GM06990 (cell line): ENCODE measurements around the gene BCAS4.

Experiments
- DNase-seq: peaks from one replicate; pipeline ENCODE4 v3.0.0-alpha.2; 2011; ENCODE audit not compliant: insufficient read length; ENCODE audit errors: extremely low read depth
- H3K27me3 ChIP-seq: replicated peaks from 2 replicates; pipeline ENCODE4 v1.6.0; 2011; ENCODE audit warnings: low read length; ENCODE audit not compliant: control insufficient read depth, insufficient read depth
- H3K36me3 ChIP-seq: 2 replicates; pipeline ENCODE4 v1.5.1; 2011; ENCODE audit warnings: low read length; ENCODE audit not compliant: control insufficient read depth, insufficient read depth
- H3K4me3 ChIP-seq: replicated peaks from 2 replicates; pipeline ENCODE4 v1.5.1; 2011; ENCODE audit warnings: low read depth, mild to moderate bottlenecking, control low read depth, low read length
- CTCF ChIP-seq: IDR thresholded peaks from 2 replicates; pipeline ENCODE4 v1.5.1; 2011; ENCODE audit warnings: low read length, control low read depth, mild to moderate bottlenecking, inconsistent platforms; ENCODE audit not compliant: insufficient read depth, poor library complexity, severe bottlenecking

The BCAS4 gene

DNA sequence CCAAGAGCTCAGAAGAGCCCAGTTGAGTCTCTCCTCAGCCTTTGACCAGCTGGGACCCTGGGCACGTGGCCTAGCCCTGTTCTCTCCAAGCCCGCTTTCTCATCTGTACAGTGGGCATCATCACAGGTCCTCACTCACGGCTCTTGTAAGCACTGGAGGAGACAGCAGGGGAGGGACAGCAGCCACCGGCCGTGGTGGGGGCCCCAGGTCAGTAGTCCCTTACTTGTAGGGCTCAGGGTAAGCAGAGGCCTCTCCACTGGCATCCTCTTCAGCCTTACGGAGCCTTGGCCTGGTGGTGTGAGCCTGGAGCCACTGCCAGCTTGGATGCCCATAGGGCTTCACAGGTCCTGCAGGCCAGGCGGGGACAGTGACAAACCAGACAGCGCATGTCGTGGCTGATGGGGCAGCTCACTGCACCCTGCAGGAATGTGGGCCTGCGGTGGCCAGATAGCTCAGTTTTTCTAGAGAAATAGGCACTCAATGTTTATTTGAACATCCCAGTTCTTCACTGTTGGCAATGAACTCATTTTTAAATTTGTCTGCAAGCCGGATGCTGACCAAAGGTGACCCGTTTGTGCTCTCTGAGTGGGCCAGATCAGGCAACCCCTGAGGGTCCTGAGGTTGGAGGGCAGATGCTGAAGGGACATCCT lies 71.3 kb downstream of the BCAS4 start:
- no peak for DNase-seq
- Histone ChIP-seq H3K36me3 (peaks cover 17% of the 10 kb centered on the region), H3K4me3 (no peak overlapping the region), H3K27me3 (no peaks in the 10 kb centered on the region)
- TF ChIP-seq CTCF, result no peak

GRCh38 chr20:50866831-50867230 lies 72.0 kb downstream of the BCAS4 start:
- Histone ChIP-seq H3K36me3 (peaks cover 17% of the 10 kb centered on the region), H3K4me3 (no peak overlapping the region), H3K27me3 (no peaks in the 10 kb centered on the region)
- DNase-seq, result no peak
- TF ChIP-seq CTCF, result no peak

DNA sequence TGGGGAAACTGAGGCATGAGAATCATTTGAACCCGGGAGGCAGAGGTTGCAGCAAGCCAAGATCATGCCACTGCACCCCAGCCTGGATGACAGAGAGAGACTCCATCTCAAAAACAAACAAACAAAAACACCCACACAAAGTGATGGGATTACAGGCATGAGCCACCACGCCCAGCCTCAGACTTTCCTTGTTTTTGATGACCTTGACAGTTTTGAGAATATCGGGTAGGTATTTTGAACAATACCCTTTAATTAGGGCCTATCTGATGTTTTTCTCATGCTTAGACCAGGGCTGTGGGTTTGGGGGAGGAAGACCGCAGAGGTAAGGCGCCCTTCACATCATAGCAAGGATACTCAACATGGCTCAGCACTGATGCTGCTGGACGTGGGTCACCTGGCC lies 72.9 kb downstream of the BCAS4 start:
- peaks cover 17% of the 10 kb centered on the region for H3K36me3 ChIP-seq
- no peak for TF ChIP-seq CTCF
- H3K27me3 ChIP-seq, result no peaks in the 10 kb centered on the region
- no peak for DNase-seq
- H3K4me3 ChIP-seq, result no peak overlapping the region

DNA sequence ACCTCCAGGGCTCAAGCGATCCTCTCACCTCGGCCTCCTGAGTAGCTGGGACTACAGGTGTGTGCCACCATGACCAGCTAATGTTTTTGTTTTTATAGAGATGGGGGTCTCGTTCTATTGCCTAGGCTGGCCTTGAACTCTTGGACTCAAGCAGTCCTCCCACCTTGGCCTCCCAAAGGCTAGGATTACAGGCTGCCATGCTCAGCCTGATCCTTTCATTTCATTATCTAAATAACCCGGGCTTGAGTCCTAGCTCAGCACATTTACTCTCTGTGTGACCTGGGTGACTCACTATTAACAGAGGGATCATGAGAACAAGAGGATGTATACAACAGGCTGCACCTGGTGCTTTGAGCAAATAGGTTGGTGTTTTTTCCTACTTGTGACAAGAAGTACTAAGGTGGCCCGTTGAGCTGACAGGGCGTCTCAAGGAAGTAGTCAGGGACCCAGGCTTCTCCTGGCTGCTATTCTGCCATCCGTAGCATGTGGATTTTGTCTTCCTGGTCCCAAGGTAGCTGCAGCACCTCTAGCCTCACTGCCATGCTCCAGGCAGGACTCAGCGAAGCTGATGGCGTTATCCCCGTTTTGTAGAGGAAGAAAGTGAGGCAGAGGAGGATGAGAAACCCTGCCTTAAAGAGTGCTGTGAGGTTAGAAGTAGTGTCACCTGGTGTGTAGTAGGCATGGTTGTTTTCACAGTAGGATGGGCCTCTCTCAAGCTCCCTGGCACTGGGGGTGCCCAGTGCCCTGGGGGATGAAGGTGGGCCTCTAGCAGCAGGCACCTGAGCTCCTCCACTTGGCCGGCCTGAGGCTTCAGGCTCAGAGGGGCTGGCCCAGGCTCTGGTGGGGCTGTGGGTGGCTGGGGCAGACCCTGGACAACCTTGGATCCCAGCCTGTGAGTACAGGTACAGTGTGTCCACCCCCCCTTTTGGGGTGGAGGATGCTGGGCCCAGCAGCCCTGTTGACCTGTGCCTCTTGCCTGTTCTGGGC lies 73.9 kb downstream of the BCAS4 start:
- TF ChIP-seq CTCF, result no peak
- H3K4me3 ChIP-seq, result no peak overlapping the region
- H3K27me3 ChIP-seq, result no peaks in the 10 kb centered on the region
- no peak for DNase-seq
- peaks cover 20% of the 10 kb centered on the region for H3K36me3 ChIP-seq

- H3K27me3 ChIP-seq, result no peaks in the 10 kb centered on the region
- DNase-seq, result no peak
- no peak for TF ChIP-seq CTCF
- H3K36me3 ChIP-seq, result peaks cover 20% of the 10 kb centered on the region
- H3K4me3 ChIP-seq, result no peak overlapping the region
These were observed 75.8 kb downstream of the BCAS4 start for GRCh38 chr20:50870561-50871161.
